ENCODE data around the gene ABCA8. TPM values are rescaled to one million over a fixed set of nuclear protein-coding genes. Genes with fewer than 3 reads are reported as not detected.

The ABCA8 gene
- total and polyA plus RNA-seq, 2 of the 8 experiments (the other 6 are each of a cell fraction or from before 2014, with no cell fraction given) = not detected

GRCh38 chr17:68819465-68819864 is 135.7 kb downstream of the ABCA8 start:
- no peak for FAIRE-seq

More at GRCh38 chr17:68819465-68819864, 135.7 kb downstream of the ABCA8 start:
- Histone ChIP-seq H3K9me3 (ENCODE audit: insufficient read depth in 2 of 2, low read depth in 1 of 2, low read length in 1 of 2) (no peaks in the 10 kb centered on the region), H2BK5ac (ENCODE audit: low read depth, low read length) (no peak overlapping the region), H3K27ac (ENCODE audit: low read depth, low read length) (no peak overlapping the region), H2AK5ac (ENCODE audit: low read depth, low read length) (no peak overlapping the region), H4K20me1 (replicated peaks in 1 of 2; ENCODE audit: control insufficient read depth in 1 of 2, insufficient read depth in 2 of 2, low read length in 2 of 2) (no peaks in the 10 kb centered on the region), H4K91ac (replicated peaks; ENCODE audit: insufficient read length, low read length) (no peak overlapping the region), H3K23me2 (ENCODE audit: low read depth, low read length) (no peaks in the 10 kb centered on the region), H3K79me2 (ENCODE audit: control insufficient read depth in 1 of 2, insufficient read depth in 2 of 2, low read length in 2 of 2) (no peaks in the 10 kb centered on the region), H4K8ac (ENCODE audit: extremely low read depth, insufficient read depth, low read length) (no peak overlapping the region), H3K4ac (replicated peaks; ENCODE audit: insufficient read length, low read depth, low read length) (no peak overlapping the region), H2BK20ac (ENCODE audit: low read length) (no peak overlapping the region), H2BK15ac (ENCODE audit: low read length) (no peak overlapping the region), H3K14ac (ENCODE audit: insufficient read length) (no peak overlapping the region), H3K23ac (ENCODE audit: insufficient read length) (no peak overlapping the region), H3K4me2 (ENCODE audit: insufficient read depth in 1 of 2, low read depth in 2 of 2, low read length in 2 of 2) (no peak overlapping the region), H4K5ac (ENCODE audit: insufficient read length, low read depth, low read length) (no peak overlapping the region), H3K4me1 (replicated peaks in 1 of 4; ENCODE audit: control insufficient read depth in 3 of 4, insufficient read depth in 4 of 4, low read length in 3 of 4) (no peaks in the 10 kb centered on the region), H2BK120ac (replicated peaks; ENCODE audit: low read depth, low read length) (no peak overlapping the region), H3K56ac (replicated peaks; ENCODE audit: insufficient read length, low read depth, low read length) (no peak overlapping the region), H2AFZ (ENCODE audit: low read length) (no peak overlapping the region), H3K36me3 (ENCODE audit: control insufficient read depth in 2 of 4, insufficient read depth in 4 of 4, low read length in 3 of 4) (no peaks in the 10 kb centered on the region), H3K9ac (replicated peaks in 1 of 4; ENCODE audit: extremely low read depth in 1 of 4, low read depth in 3 of 4, low read length in 3 of 4) (no peak overlapping the region), H3K27me3 (replicated peaks in 1 of 4; ENCODE audit: control insufficient read depth in 3 of 4, extremely low read depth in 1 of 4, insufficient read depth in 3 of 4, low read length in 3 of 4) (no peaks in the 10 kb centered on the region), H3K79me1 (ENCODE audit: low read depth, low read length) (no peaks in the 10 kb centered on the region), H3K18ac (ENCODE audit: extremely low read depth, low read length) (no peak overlapping the region), H2BK12ac (ENCODE audit: low read depth, low read length) (no peak overlapping the region), H3K4me3 (ENCODE audit: extremely low read depth in 1 of 4, insufficient read depth in 2 of 4, low read depth in 3 of 4, low read length in 4 of 4) (no peak overlapping the region)
- ChIA-PET CTCF (ENCODE audit: partially characterized antibody) (interaction anchor here (1.1 kb wide), 1 partner anchor 42 kb away, joined by 3 read pairs; no protein-coding TSS in a partner anchor), POLR2A (ENCODE audit: partially characterized antibody) (no interaction called here)
- DNase-seq (ENCODE audit: low read depth in 1 of 2, low spot score in 2 of 2) = no peak
- WGBS, 2 experiments (ENCODE audit: extremely low coverage in 1 of 2, insufficient coverage in 1 of 2, insufficient read length in 1 of 2, insufficient replicate concordance in 2 of 2, low coverage in 1 of 2, low lambda C conversion rate in 2 of 2, missing lambda C conversion rate in 1 of 2) = 92% methylated on average over 5 of the region's 5 CpGs; no CpG with 5 or more reads in 1 of the 2 experiments
- TF ChIP-seq TAF1 (IDR thresholded peaks at IDR 0.05; ENCODE audit: low read depth, low read length) (no peak), ZNF274 (IDR thresholded peaks at IDR 0.05; ENCODE audit: borderline replicate concordance, extremely low read depth, low read length) (no peak), KDM4A (IDR thresholded peaks at IDR 0.05; ENCODE audit: low read depth, low read length, severe bottlenecking) (no peak), E2F6 (IDR thresholded peaks at IDR 0.05) (no peak), MAX (IDR thresholded peaks at IDR 0.05) (no peak), SRF (IDR thresholded peaks at IDR 0.05; ENCODE audit: low read depth, low read length) (no peak), TEAD4 (IDR thresholded peaks at IDR 0.05; ENCODE audit: low read depth, low read length) (no peak), JUND (IDR thresholded peaks at IDR 0.05; ENCODE audit: low read length) (no peak), RNF2 (IDR thresholded peaks at IDR 0.05; ENCODE audit: borderline replicate concordance, low read depth, low read length, missing control alignments, poor library complexity, severe bottlenecking) (no peak), POU5F1 (IDR thresholded peaks at IDR 0.05; ENCODE audit: low read depth, low read length) (no peak), KDM1A (IDR thresholded peaks at IDR 0.05; ENCODE audit: borderline replicate concordance, low read length) (no peak)
